CD4-positive, alpha-beta T cell treated with Interleukin-21 for 1 hour (primary cell): ENCODE data around the gene BMP7.
"Not testable (repeated sequence)": the region's sequence is repeated elsewhere in the genome, so short reads cannot be mapped to it uniquely, and the experiment has no call there.

Experiments used
- DNase-seq: peaks from one replicate; pipeline ENCODE4 v3.0.0-alpha.2; 2020

BMP7 gene

DNA sequence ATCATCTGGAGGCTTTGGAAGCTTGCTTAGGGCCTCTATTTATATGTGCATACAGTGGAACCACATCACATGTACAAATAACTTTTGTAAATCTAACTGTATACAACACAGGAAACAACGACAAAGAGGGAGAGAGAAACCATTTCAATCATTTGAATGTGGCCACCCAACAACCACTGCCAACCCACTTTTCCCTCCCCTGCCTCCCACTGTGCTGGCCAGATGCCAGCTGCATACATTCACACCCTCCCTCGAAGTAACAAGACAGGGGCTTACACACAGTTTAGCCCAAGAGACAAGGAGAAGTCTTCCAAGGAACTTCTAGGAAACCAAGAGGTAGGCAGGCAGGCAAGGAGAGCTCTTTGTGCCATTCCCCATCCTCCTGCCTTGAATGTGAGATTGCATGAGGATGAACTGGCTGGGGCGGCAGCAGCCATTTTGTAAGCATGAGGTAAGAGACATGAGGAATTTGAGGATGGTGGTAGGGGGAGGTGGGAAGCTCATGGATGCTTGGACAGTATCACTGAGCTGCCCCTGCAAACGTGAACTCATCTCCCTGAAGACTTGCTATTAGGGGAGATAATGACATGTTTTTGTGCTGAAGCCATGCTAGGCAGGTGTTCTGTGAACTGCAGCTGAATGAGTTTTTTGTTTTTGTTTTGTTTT is 18.2 kb downstream of the BMP7 start:
- no peak for DNase-seq

DNA sequence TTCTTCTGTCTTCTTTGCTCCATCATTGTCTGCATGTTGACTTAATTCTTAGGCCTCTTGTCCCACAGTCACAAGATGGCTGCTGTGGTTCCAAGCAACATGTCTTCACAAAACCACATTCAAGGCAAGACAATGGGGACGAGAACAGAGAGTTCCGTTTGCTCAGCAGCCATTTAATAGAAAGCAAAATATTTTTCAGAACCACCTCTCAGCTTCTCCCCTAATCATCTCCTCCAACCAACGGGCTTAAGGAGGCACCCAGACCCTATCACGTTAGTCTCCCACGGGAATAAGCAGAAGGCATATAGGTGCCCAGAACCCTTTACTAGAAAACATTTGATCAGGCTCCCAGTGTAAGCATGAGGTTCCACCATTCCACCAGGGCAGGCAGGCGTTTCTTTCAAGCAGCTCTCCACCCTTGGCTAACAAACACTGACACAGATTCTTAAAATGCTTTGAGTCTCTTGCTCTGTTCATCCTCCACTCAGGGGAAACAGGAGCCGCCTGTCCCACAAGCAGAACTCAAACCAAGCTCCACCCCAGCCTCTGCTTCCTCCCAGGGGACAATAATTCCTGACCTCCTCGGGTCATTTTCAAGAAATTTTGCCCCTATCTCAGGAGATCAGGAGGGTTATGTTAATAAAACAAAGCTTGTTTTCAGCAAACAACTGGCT is 19.0 kb downstream of the BMP7 start:
- no peak for DNase-seq

DNA sequence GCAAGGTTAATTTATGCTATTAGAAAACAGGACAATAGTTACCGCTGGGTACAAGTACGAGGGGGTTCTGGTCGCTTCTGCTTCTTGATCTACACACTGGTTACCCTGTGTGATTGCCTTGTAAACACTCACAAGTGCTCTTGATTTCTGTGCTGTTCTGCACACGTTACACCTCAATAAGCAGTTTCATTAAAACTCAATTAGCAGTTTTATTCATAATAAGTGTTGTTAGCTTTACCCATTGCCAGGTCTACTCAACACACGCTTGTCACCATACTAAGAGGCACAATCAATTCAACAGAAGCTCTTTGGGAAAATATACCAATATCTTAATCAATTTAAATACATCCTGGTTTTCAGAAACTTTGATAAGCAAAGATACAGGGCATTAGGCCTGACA is 20.4 kb downstream of the BMP7 start:
- no peak for DNase-seq

DNA sequence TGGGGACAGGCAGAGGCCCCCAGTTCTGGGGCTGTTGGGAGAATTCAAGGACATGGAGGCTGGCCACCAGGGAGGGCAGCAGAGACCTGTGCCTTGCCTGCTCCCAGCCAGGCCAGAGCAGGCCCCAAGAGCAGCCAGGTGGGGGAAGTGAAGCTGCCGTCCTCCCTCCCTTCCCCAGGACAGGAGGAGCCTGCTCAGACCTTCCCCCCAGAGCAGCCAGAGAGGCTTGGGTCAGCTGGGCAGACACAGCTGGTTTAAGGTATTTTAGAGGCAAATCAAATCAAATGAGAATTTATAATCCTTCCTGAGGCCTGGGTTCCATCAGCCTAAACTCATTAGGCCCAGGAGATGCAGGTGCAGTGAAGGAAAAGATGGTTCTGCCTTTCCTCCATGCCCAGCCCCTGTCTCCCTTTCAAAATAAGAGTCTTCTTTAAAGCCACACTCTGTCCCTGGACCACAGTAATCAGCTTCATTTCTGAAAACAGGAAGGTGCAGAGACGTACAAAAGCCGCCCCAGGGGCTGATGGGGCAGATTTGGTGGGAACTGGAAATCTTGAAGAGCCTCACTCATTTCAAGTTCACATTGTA is 21.7 kb downstream of the BMP7 start:
- no peak for DNase-seq

DNA sequence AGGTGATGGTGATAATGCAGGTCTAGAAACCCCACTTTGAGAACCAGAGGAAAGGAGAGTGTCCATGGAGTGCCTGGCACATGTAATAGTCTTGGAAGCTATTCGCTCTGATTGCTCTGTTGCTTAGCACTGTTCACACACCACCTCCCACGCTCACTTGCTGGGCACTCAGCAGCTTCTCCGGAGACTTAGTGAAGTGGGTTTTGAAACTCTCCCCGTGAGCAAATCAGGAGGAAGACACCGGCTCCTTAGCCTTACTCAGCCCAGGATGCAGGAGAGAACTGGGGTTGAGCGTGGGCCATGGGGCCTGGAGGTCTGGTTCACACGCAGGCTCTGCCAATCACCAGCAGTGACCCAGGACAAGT is 22.2 kb downstream of the BMP7 start:
- no peak for DNase-seq

DNA sequence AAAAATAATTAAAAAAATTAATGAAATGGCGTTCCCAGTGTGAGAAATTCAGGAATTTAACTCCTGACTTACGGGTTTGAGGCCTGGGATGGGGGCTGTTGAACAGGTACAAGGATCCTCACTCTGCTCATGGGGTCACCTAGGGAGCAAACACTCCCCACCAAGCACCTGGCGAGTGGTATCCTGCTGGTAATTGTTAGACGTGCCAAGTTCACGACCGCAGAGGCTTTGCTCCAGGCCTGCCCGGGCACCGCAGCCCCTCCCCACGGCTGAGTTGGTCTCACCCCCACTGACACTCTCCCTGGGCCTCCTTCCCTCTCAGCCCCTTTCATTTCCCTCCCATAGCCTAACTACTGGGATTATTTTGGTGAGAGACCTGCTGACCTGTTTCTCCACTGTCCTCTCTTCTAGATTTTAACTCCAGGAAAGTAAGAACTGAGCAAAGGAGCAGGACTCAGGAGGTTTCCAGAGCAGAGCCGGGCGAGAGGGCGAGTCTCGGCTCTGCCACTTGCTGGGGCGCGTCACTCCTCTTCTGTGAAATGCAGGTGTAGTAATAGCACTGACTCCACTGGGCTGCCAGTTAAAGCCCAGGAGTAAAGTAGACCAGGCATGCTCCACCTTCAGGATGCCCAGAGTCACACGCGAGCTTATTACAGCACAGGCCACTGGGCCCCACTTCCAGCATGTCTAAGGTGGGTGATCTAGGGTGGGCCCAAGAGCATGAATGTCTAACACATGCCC is 22.8 kb downstream of the BMP7 start:
- no peak for DNase-seq

DNA sequence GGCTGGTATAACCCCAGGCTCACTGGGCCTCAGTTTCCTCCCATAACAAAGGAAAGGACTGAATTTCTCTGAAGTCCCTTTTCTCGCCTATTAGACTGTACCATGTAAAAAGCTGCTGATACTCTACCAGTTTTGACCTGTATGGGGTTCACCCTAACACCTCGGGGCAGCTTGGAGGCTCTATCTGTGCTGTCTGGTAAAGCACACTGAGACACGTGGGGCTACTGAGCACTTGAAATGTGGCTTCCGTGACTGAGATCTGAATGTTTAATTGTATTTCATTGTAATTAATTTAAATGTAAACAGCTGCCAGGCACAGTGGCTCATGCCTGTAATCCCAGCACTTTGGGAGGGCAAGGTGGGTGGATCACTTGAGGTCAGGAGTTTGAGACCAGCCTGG is 24.0 kb downstream of the BMP7 start:
- no peak for DNase-seq

DNA sequence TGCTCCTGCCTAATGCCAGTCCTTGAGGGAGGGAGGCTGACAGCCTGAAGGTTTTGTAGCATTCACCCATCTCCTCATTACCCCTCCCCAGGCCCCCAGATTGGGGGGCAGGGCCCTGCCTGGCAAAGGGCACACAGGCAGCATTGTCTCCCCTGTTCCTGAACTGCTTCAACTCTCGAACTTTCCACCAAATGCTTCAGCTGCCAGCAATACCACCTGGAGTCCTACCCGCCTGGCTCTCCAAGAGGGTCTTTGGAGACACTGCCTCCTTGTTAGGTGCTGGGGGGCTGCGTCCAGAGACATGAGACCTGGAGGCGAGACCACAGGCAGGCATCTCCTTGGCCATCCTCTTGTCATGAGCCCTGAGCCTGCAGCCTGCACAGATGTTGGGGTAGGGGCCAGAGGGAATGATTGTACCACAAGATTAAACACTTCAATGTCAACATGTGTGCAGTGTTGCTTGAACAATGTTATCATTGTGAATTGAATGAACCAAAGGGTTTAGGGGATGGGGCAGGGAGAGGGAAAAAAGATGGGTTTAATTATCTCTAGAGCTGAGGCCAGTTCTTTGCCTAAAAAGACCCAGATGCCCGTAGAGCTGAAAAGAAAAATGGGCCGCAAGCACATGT is 25.0 kb downstream of the BMP7 start:
- DNase-seq: no peak

DNA sequence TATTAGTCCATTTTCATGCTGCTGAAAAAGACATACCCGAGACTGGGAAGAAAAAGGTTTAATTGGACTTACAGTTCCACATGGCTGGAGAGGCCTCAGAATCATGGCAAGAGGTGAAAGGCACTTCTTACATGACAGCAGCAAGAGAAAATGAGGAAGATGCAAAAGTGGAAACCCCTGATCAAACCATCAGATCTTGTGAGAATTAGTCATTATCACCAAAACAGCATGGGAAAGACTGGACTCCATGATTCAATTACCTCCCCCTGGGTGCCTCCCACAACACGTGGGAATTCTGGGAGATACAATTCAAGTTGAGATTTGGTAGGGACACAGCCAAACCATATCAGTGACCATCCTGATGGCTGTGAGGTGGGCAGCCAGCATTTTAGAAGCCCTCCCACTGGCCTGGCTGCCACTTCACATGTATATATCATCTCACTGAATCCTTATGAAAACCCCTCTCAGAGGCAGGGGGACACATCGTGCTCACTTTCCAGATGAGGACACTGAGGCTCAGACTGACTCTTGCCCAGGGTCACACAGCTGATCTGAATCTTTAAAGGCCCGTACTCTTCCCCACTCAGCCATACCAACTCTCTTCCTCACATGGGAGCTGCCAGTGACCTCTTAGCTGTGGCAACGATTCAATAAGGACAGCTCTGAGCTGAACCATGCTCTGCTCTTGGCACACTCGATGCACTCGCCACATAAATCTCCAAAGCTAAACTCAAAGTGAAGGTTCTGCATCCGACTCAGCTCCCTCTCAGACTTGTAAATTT is 25.7 kb downstream of the BMP7 start:
- no peak for DNase-seq

DNA sequence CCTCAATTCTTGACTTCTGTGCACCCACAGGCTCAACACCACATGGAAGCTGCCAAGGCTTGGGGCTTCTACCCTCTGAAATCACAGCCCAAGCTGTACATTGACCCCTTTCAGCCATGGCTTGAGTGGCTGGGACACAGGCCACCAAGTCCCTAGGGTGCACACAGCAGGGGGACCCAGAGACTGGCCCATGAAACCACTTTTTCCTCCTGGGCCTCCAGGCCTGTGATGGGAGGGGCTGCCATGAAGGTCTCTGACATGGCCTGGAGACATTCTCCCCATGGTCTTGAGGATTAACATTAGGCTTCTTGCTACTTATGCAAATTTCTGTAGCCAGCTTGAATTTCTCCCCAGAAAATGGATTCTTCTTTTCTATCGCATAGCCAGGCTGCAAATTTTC is 26.7 kb downstream of the BMP7 start:
- not testable (repeated sequence) for DNase-seq

DNA sequence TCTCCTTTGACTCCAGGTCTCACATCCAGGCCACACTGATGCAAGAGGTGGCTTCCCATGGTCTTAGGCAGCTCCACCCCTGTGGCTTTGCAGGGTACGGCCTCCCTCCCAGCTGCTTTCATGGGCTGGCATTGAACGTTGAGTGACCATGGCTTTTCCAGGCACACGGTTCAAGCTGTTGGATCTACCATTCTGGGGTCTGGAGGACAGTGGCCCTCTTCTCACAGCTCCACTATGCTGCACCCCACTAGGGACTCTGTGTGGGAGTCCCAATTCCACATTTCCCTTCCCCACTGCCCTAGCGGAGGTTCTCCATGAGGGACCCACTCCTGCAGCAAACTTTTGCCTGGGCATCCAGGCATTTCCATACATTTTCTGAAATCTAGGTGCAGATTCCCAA is 27.1 kb downstream of the BMP7 start:
- DNase-seq: not testable (repeated sequence)

DNA sequence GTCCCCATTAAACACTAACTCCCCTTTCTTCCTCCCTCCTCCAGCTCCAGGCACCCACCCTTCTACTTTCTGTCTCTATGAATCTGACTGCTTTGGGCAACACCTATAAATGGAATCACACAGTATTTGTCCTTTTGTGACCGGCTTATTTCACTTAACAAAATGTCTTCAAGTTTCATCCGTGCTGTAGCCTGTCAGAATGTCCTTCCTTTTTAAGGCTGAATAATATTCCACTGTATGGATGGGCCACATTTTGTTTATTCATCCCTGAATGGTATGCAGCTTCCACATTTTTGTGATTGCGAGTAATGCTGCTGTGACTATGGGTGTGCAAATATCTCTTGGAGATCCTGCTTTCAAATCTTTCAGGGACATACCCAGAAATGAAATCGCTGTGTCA is 28.4 kb downstream of the BMP7 start:
- DNase-seq: no peak

DNA sequence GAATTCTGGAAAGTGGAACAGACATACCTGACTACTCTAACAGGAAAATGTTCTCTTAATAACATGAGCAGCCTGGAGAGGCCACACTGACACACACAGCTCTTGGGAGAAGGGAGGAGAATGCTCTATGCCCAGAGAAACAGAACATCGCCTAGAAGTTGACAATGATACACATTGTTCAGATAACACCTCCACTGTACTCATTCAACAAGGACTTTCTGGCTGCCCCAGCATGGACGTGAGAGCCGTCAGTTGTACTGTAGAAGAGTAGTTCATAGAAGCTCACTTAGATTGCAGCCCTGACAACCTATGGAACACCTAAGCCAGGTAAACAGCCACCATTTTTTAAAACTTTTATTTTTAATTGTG is 28.9 kb downstream of the BMP7 start:
- DNase-seq: no peak

DNA sequence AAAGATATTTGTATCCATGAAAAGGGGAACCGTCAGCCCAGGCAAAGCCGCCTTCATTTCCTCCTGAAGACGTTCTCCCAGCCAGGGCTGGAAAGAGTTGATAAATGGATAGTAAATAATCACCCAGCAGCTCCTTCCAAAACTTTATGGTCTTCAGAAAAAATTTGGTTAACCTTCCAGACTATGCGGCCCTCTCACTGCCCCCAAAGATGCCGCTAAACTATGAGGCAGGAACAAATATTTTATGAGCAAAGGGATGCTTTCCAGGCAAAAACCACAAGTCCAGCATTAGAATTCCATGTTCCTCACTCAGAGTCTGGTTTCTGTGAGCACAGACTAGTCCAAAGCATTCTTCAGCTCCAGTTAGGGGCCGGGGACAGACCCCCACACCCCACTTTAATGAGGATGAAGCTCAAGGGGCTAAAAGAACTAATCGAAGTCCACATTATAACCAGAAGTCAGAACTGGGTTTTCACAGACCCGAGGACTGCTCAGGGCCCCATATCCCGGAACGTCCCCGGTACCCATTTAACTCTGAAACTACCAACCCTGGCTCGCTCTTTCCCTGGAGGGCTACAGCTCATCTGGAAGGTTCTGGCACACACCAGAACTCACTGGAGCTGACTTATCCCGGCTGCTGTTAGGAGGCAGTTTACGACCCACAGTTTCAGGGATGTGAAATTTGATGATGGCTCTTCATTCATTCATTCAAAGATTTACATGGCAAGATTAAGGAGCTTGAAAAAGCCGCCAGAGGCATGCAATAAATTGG is 29.4 kb downstream of the BMP7 start:
- no peak for DNase-seq

DNA sequence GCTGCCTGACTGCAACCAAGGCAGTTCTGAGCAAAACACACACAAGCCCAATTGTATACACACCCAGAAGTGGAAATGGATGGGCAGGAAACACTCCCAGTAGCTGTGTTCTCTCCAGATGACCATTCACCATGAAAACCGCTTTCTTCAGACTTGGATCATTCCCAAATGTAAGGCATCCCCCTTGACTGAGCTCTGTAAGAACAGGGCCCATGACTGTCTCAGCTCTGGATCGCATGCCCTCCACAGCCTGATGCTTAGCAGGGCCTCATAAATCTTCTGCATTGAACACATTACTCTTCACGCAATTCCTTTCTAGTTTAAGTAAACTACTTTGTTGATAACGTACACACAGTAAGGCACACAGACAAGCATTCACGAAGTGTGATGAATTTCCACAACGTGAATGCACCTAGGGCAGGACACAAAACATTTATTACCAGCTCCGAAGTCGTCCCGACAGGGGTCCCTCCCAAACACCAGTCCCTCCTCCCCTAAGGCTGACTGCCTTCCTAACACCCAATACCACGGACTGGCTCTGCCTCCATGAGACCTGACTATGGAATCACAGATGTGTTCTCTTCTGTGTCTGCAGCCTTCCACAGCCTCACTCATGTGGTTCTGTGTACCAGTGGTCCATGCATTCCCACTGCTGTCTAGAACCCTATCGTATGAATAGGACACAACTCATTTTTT is 31.7 kb downstream of the BMP7 start:
- DNase-seq: no peak

DNA sequence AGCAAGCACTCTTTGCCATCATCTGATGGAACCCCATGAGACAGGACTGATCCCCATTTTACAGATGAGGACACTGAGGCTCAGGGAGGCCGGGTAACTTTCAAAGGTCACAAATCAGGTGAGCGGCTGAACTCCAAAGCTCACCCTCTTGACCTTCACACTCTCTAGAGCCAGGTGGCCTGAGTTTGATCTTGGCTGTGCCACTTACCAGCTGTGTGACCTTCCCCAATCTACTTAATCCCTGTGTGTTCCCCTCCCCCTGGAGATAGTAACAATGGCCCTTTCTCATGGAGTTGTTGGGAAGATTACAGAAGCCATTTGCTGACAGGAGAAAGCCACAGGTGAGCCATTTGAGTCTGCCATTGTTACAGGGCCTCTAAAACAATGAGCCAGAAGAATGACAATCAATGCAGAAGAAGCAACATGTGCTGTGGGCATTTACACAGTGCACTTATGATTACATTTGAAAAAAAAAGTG is 34.5 kb downstream of the BMP7 start:
- DNase-seq: no peak

DNA sequence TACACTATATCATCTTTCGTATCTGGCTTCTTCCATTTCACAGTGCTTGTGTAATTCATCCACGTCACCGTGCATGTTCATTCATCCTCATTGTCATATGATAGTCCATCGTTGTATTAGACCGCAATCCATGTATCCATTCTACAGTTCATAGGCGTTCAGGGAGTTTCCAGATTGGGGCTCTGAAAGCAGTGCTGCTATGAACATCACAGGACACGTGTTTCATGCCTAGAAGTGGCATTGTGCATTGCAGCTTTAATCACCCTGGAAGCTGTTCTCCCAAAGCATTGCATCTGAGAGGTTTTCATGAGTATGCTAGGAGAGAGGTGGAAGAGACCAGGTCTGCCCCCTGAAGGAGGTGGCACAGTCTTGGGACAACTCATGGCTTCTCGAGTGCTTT is 35.3 kb downstream of the BMP7 start:
- DNase-seq: no peak

DNA sequence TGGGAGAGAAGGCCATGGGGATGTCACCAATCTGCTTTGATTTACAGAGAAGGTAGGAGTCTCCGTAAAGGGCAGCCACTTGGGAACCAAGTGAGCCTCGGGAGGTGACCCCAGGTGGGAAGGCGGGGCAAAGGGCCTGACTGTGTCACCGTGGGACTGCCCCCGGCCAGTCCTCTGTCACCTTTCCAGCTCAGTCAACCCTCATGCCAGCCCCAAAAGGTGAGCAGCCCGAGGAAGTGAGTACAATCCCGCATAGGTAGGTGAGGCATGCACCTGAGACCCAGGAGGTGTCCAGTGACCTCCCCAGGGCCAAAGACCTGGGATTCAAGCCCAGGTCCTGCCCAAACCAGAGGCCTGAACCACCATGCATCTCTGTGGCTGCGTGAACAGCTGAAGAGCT is 36.2 kb downstream of the BMP7 start:
- no peak for DNase-seq

DNA sequence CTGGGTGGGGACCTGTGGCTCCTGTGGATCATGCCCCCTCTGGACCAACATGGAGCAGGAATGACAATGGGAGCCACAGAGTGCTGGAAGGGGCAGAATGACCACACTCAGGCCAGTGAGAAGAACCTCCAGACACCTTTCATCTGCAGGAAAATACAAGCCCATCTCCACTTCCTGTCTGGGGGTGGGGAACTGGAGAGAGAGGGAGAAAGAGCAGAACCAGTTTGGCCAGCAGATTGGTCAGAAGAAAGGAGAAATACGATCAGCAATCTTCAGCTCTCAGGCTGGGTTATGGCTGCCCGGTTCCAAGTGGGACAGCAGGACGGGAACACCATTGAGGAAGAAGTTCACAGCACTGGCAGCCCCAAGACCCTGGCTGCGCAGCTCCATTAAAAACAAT is 37.0 kb downstream of the BMP7 start:
- no peak for DNase-seq

DNA sequence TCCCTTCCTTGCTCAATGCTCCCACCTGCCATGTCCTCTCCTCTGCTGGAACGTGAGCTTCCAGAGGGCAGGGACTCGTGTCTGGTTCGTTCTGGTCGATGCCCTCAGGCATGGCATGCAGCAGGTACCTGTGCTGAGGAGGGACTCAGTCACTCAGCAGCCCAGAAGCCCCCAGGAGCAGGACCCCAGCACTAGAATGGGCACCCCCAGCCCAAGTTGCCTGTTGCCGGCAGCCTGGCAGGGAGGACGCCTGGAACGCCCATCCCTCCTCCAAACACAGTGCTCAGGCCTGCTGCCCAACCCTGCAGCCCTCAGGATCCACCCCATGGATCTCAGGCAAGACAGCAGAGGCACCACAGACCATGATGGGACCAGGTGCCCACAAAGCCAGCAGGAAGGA is 40.6 kb downstream of the BMP7 start:
- no peak for DNase-seq

DNA sequence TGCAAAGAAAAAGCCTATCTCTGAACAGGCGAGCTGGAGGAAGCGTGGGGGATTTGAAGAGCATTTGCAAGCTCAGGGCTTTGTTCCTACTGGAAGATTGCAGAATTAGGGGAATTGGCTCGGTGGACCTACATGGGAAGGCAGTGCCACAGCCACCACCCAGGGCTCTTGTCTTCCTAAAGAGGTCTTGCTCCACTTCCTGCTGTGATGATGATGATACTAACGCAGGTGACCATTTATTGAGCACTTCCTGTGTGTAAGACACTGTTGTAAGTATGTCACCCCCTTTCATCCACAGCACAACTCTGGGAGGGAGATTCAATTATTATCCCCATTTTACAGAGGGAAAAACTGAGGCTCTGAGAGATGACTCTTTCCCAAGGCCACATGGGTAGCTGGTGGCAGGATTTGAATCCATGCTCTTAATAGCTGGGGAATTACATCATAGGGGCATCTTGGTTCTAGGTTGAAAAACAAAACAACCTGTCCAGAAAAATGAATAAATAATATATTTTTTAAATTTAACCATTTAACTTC is 41.2 kb downstream of the BMP7 start:
- DNase-seq: no peak
